ENCODE data around the gene RPL38.

Gene RPL38

GRCh38 chr17:74205274-74205673 lies 1.8 kb downstream of the RPL38 start:
- intact Hi-C loops (cut with DNase I): no loop called here

GRCh38 chr17:74206332-74206818 lies 2.9 kb downstream of the RPL38 start:
- intact Hi-C loops (cut with DNase I): no loop called here
- no peak for DNase-seq

More at GRCh38 chr17:74205274-74205673, 1.8 kb downstream of the RPL38 start:
- no peak for DNase-seq

GRCh38 chr17:74210191-74211140 lies 7.0 kb downstream of the RPL38 start:
- intact Hi-C loops (cut with DNase I): loop anchor here (1.0 to 10.0 kb wide), 4 partner anchors 35 to 244 kb away; partner anchors contain the start of gene BTBD17
- DNase-seq: peak; percentile 60 to 97 (median 78)

GRCh38 chr17:74211141-74211911 lies 7.8 kb downstream of the RPL38 start:
- intact Hi-C loops (cut with DNase I): loop anchor here (2.0 to 10.0 kb wide), 2 partner anchors 149 to 243 kb away; partner anchors contain the start of gene BTBD17
- DNase-seq: no peak

- no peak for DNase-seq
- intact Hi-C loops (cut with DNase I): loop anchor here (2.0 to 10.0 kb wide), 2 partner anchors 149 to 243 kb away; partner anchors contain the start of gene BTBD17
Measured at GRCh38 chr17:74211912-74212208, 8.4 kb downstream of the RPL38 start.

GRCh38 chr17:74212209-74212912 lies 8.9 kb downstream of the RPL38 start:
- peak in 2 of 10 donors; percentile 52 to 90 for DNase-seq
- intact Hi-C loops (cut with DNase I): loop anchor here (10.0 kb wide), 1 partner anchor 242 kb away; no protein-coding TSS in a partner anchor

- DNase-seq: peak; percentile 81 to 98 (median 86)
- intact Hi-C loops (cut with DNase I): loop anchor here (10.0 kb wide), 1 partner anchor 242 kb away; no protein-coding TSS in a partner anchor
Measured at GRCh38 chr17:74212913-74213791, 9.7 kb downstream of the RPL38 start, which contains the start of gene TTYH2. TTYH2 (plus strand) TSS chr17:74213571; CDS start chr17:74213588, 17 bp downstream.

- peak in 4 of 10 donors; percentile 33 to 88 (median 44) for DNase-seq
- intact Hi-C loops (cut with DNase I): loop anchor here (10.0 kb wide), 1 partner anchor 241 kb away; no protein-coding TSS in a partner anchor
Measured at GRCh38 chr17:74213861-74214391, 10.4 kb downstream of the RPL38 start.

- intact Hi-C loops (cut with DNase I): loop anchor here (10.0 kb wide), 1 partner anchor 240 kb away; no protein-coding TSS in a partner anchor
- DNase-seq: peak in 1 of 10 donors; percentile 69
Measured at GRCh38 chr17:74214484-74215341, 11.2 kb downstream of the RPL38 start.

GRCh38 chr17:74215342-74215727 lies 11.9 kb downstream of the RPL38 start:
- peak in 7 of 10 donors; percentile 57 to 90 (median 64) for DNase-seq
- intact Hi-C loops (cut with DNase I): loop anchor here (10.0 kb wide), 1 partner anchor 239 kb away; no protein-coding TSS in a partner anchor

- no peak for DNase-seq
- intact Hi-C loops (cut with DNase I): loop anchor here (10.0 kb wide), 1 partner anchor 238 kb away; no protein-coding TSS in a partner anchor
Measured at GRCh38 chr17:74216505-74216904, 13.0 kb downstream of the RPL38 start.

- intact Hi-C loops (cut with DNase I): loop anchor here (10.0 kb wide), 1 partner anchor 238 kb away; no protein-coding TSS in a partner anchor
- no peak for DNase-seq
Measured at GRCh38 chr17:74217037-74217730, 13.7 kb downstream of the RPL38 start.

- intact Hi-C loops (cut with DNase I): loop anchor here (10.0 kb wide), 1 partner anchor 237 kb away; no protein-coding TSS in a partner anchor
Measured at GRCh38 chr17:74217888-74218287, 14.4 kb downstream of the RPL38 start.

GRCh38 chr17:74218436-74218835 lies 15.0 kb downstream of the RPL38 start:
- intact Hi-C loops (cut with DNase I): loop anchor here (10.0 kb wide), 1 partner anchor 236 kb away; no protein-coding TSS in a partner anchor
- DNase-seq: no peak

More at GRCh38 chr17:74217888-74218287, 14.4 kb downstream of the RPL38 start:
- DNase-seq: no peak

- intact Hi-C loops (cut with DNase I): loop anchor here (10.0 kb wide), 1 partner anchor 235 kb away; no protein-coding TSS in a partner anchor
- no peak for DNase-seq
Measured at GRCh38 chr17:74219576-74220133, 16.2 kb downstream of the RPL38 start.

GRCh38 chr17:74220219-74220618 lies 16.7 kb downstream of the RPL38 start:
- intact Hi-C loops (cut with DNase I): no loop called here
- no peak for DNase-seq

All from posterior cingulate gyrus (tissue), 11 donors.